ENCODE results near the gene APOBEC3A. TPM values are rescaled to one million over a fixed set of nuclear protein-coding genes. Genes with fewer than 3 reads are reported as not detected.

APOBEC3A gene
- polyA plus RNA-seq (2011; rRNA removed) (not detected in 2 replicates), polyA minus RNA-seq (2011; rRNA and poly(A)+ RNA removed) (not detected in 2 replicates)

GRCh38 chr22:38957046-38957770 is at the start of gene APOBEC3A:
TSS of gene APOBEC3A (plus strand) at chr22:38957609. CDS start at chr22:38957692, 83 bp downstream.
- peaks cover 31% of the 10 kb centered on the region for H3K27me3 ChIP-seq (ENCODE audit: control insufficient read depth, insufficient read depth, low read length)
- CTCF ChIA-PET, result no interaction called here
- H3K4me3 ChIP-seq (ENCODE audit: low read depth, low read length), result no peak within 1 kb of the TSS
- no peak for DNase-seq (ENCODE audit: low read depth, low spot score)
- POLR2A ChIA-PET, result no interaction called here
- no peak for TF ChIP-seq CTCF (IDR thresholded peaks at IDR 0.05; ENCODE audit: low read depth, low read length)
- H3K27ac ChIP-seq (ENCODE audit: low read depth, low read length), result no peak within 1 kb of the TSS
- H3K9me3 ChIP-seq (ENCODE audit: control insufficient read depth, insufficient read depth, low read length), result no peaks in the 10 kb centered on the region; the same call in 1 of the 2 replicates

GRCh38 chr22:38907767-38908166 is 49.6 kb upstream of the APOBEC3A start:
- no peak for DNase-seq (ENCODE audit: low read depth, low spot score)
- no peak for TF ChIP-seq CTCF (IDR thresholded peaks at IDR 0.05; ENCODE audit: low read depth, low read length)
- H3K27me3 ChIP-seq (ENCODE audit: control insufficient read depth, insufficient read depth, low read length), result peaks cover 5% of the 10 kb centered on the region
- H3K27ac ChIP-seq (ENCODE audit: low read depth, low read length), result no peak overlapping the region
- ChIA-PET POLR2A (no interaction called here), CTCF (no interaction called here)
- no peaks in the 10 kb centered on the region; the same call in 1 of the 2 replicates for H3K9me3 ChIP-seq (ENCODE audit: control insufficient read depth, insufficient read depth, low read length)
- no peak overlapping the region for H3K4me3 ChIP-seq (ENCODE audit: low read depth, low read length)

GRCh38 chr22:38911434-38911833 is 46.0 kb upstream of the APOBEC3A start:
- no peak overlapping the region for H3K27ac ChIP-seq (ENCODE audit: low read depth, low read length)
- ChIA-PET POLR2A (no interaction called here), CTCF (interaction anchor here (1.0 kb wide), 1 partner anchor 16 kb away, joined by 3 read pairs; no protein-coding TSS in a partner anchor)
- no peaks in the 10 kb centered on the region; the same call in 1 of the 2 replicates for H3K9me3 ChIP-seq (ENCODE audit: control insufficient read depth, insufficient read depth, low read length)
- H3K27me3 ChIP-seq (ENCODE audit: control insufficient read depth, insufficient read depth, low read length), result peaks cover 17% of the 10 kb centered on the region
- DNase-seq (ENCODE audit: low read depth, low spot score), result no peak
- no peak overlapping the region for H3K4me3 ChIP-seq (ENCODE audit: low read depth, low read length)
- no peak for TF ChIP-seq CTCF (IDR thresholded peaks at IDR 0.05; ENCODE audit: low read depth, low read length)

GRCh38 chr22:38919631-38920190 is 37.7 kb upstream of the APOBEC3A start:
- Histone ChIP-seq H3K27me3 (ENCODE audit: control insufficient read depth, insufficient read depth, low read length) (peaks cover 22% of the 10 kb centered on the region), H3K9me3 (ENCODE audit: control insufficient read depth, insufficient read depth, low read length) (no peaks in the 10 kb centered on the region), H3K27ac (ENCODE audit: low read depth, low read length) (no peak overlapping the region), H3K4me3 (ENCODE audit: low read depth, low read length) (no peak overlapping the region)
- CTCF ChIA-PET, result no interaction called here
- TF ChIP-seq CTCF (IDR thresholded peaks at IDR 0.05; ENCODE audit: low read depth, low read length), result no peak
- POLR2A ChIA-PET, result no interaction called here
- DNase-seq (ENCODE audit: low read depth, low spot score), result no peak

- H3K9me3 ChIP-seq (ENCODE audit: control insufficient read depth, insufficient read depth, low read length), result no peaks in the 10 kb centered on the region
- no peak overlapping the region for H3K4me3 ChIP-seq (ENCODE audit: low read depth, low read length)
- TF ChIP-seq CTCF (IDR thresholded peaks at IDR 0.05; ENCODE audit: low read depth, low read length), result no peak
- ChIA-PET POLR2A (no interaction called here), CTCF (no interaction called here)
- no peak for DNase-seq (ENCODE audit: low read depth, low spot score)
- no peak overlapping the region for H3K27ac ChIP-seq (ENCODE audit: low read depth, low read length)
- H3K27me3 ChIP-seq (ENCODE audit: control insufficient read depth, insufficient read depth, low read length), result peaks cover 15% of the 10 kb centered on the region
These were observed 36.3 kb upstream of the APOBEC3A start for GRCh38 chr22:38921120-38921519.

All from AG04450 (cell line).